ENCODE data around the gene MRFAP1L1.
"Not testable (repeated sequence)": the region's sequence is repeated elsewhere in the genome, so short reads cannot be mapped to it uniquely, and the experiment has no call there.

Gene MRFAP1L1

GRCh38 chr4:6709230-6710114, at the start of gene MRFAP1L1:
TSS of gene MRFAP1L1 (minus strand) at chr4:6709865. CDS start at chr4:6709629, 236 bp downstream.
- TF ChIP-seq CTCF (IDR thresholded peaks at IDR 0.05; ENCODE audit: low read depth, low read length) = no peak
- peak; percentile 98 for DNase-seq
- Histone ChIP-seq H3K4me3 (ENCODE audit: low read depth, low read length) (peak within 1 kb of the TSS; percentile 88), H3K27ac (peak within 1 kb of the TSS; percentile 82), H3K9me3 (ENCODE audit: severe bottlenecking) (no peaks in the 10 kb centered on the region), H3K27me3 (ENCODE audit: insufficient read depth, low read depth, severe bottlenecking) (no peaks in the 10 kb centered on the region), H3K36me3 (peaks cover 34% of the 10 kb centered on the region)

- no peak for TF ChIP-seq CTCF (IDR thresholded peaks at IDR 0.05; ENCODE audit: low read depth, low read length)
- H3K27ac ChIP-seq = no peak overlapping the region
- DNase-seq = no peak
- H3K4me3 ChIP-seq (ENCODE audit: low read depth, low read length) = no peak overlapping the region
- no peaks in the 10 kb centered on the region for H3K27me3 ChIP-seq (ENCODE audit: insufficient read depth, low read depth, severe bottlenecking)
- no peaks in the 10 kb centered on the region for H3K9me3 ChIP-seq (ENCODE audit: severe bottlenecking)
- H3K36me3 ChIP-seq = no peaks in the 10 kb centered on the region
Observed at GRCh38 chr4:6758728-6759127, 49.1 kb upstream of the MRFAP1L1 start.

- not testable (repeated sequence) for H3K27ac ChIP-seq; H3K27me3 ChIP-seq (ENCODE audit: insufficient read depth, low read depth, severe bottlenecking); H3K9me3 ChIP-seq (ENCODE audit: severe bottlenecking); H3K36me3 ChIP-seq; DNase-seq; H3K4me3 ChIP-seq (ENCODE audit: low read depth, low read length)
Observed at GRCh38 chr4:6756345-6756744, 46.7 kb upstream of the MRFAP1L1 start.

- H3K27ac ChIP-seq = no peak overlapping the region
- TF ChIP-seq CTCF (IDR thresholded peaks at IDR 0.05; ENCODE audit: low read depth, low read length) = no peak
Observed at GRCh38 chr4:6755088-6755753, 45.6 kb upstream of the MRFAP1L1 start.

GRCh38 chr4:6754481-6755087, 44.9 kb upstream of the MRFAP1L1 start:
- no peaks in the 10 kb centered on the region for H3K36me3 ChIP-seq
- no peaks in the 10 kb centered on the region for H3K27me3 ChIP-seq (ENCODE audit: insufficient read depth, low read depth, severe bottlenecking)
- TF ChIP-seq CTCF (IDR thresholded peaks at IDR 0.05; ENCODE audit: low read depth, low read length) = no peak
- H3K27ac ChIP-seq = no peak overlapping the region
- no peak for DNase-seq
- H3K4me3 ChIP-seq (ENCODE audit: low read depth, low read length) = no peak overlapping the region
- H3K9me3 ChIP-seq (ENCODE audit: severe bottlenecking) = no peaks in the 10 kb centered on the region

More at GRCh38 chr4:6755088-6755753, 45.6 kb upstream of the MRFAP1L1 start:
- Histone ChIP-seq H3K9me3 (ENCODE audit: severe bottlenecking) (no peaks in the 10 kb centered on the region), H3K27me3 (ENCODE audit: insufficient read depth, low read depth, severe bottlenecking) (no peaks in the 10 kb centered on the region), H3K4me3 (ENCODE audit: low read depth, low read length) (no peak overlapping the region), H3K36me3 (no peaks in the 10 kb centered on the region)
- no peak for DNase-seq

- no peaks in the 10 kb centered on the region for H3K36me3 ChIP-seq
- H3K9me3 ChIP-seq (ENCODE audit: severe bottlenecking) = no peaks in the 10 kb centered on the region
- no peaks in the 10 kb centered on the region for H3K27me3 ChIP-seq (ENCODE audit: insufficient read depth, low read depth, severe bottlenecking)
- TF ChIP-seq CTCF (IDR thresholded peaks at IDR 0.05; ENCODE audit: low read depth, low read length) = no peak
- H3K27ac ChIP-seq = no peak overlapping the region
- DNase-seq = no peak
- H3K4me3 ChIP-seq (ENCODE audit: low read depth, low read length) = no peak overlapping the region
Observed at GRCh38 chr4:6753891-6754290, 44.2 kb upstream of the MRFAP1L1 start.
